Effector CD8-positive, alpha-beta T cell (primary cell): ENCODE data around the gene GPHA2.
A peak's percentile ranks its signal among the peaks of the same experiment; 100 is the strongest.

ENCODE experiments used
- DNase-seq: peaks from one replicate; lab custom pipeline; 2025; lab: John Stamatoyannopoulos, UW

GPHA2 gene

DNA sequence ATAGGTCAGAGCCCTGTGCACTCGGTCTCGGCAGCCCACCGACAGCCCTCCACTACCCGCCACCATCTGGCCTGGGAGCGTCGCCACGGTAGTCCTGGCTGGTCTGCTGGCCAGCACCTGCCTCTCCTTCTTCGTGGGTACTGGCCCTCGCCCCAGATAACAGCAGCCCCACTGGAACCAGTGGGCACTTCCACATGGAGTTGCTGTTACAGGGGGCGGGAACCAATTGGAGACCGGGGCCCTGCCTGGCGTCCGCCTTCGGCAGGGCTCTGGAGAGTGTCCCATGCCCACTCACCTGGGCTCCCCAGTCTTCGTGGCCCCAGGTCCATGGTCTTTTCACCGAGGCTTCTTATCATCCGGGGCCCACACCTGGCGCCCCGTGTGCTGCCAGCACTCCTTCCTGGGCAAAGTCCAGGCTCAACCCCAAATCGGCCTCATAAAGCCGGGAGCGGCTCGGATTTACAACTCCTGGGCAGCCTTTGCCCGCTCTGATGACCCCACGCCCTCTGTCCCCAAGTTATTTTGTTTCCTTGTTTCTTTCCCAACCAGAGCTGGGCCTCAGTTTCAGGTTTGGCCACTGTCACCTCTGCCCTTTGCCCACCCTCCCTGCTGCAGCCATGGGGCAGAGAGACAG is 44.4 kb downstream of the GPHA2 start:
- DNase-seq, result no peak

DNA sequence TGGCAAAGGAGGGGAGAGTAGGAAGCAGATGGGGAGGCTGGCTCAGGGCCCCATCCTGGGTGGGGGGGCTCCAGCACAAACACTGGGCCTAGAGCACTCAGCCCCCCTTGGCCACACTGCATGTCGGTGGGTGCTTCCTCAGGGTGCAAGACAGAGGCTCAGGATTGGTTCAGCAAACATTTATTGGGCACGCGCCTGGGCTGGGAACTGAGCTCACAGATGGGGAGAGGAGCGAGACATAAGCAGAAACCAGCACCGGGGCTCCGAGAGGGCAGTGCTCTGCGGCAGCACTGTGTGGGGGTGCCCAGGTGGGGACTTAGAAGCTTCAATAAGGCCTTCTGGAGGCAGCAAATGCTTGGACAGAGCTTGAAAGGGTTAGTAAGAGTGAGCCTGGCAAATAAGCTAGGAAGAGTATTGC is 45.2 kb downstream of the GPHA2 start:
- no peak for DNase-seq

DNA sequence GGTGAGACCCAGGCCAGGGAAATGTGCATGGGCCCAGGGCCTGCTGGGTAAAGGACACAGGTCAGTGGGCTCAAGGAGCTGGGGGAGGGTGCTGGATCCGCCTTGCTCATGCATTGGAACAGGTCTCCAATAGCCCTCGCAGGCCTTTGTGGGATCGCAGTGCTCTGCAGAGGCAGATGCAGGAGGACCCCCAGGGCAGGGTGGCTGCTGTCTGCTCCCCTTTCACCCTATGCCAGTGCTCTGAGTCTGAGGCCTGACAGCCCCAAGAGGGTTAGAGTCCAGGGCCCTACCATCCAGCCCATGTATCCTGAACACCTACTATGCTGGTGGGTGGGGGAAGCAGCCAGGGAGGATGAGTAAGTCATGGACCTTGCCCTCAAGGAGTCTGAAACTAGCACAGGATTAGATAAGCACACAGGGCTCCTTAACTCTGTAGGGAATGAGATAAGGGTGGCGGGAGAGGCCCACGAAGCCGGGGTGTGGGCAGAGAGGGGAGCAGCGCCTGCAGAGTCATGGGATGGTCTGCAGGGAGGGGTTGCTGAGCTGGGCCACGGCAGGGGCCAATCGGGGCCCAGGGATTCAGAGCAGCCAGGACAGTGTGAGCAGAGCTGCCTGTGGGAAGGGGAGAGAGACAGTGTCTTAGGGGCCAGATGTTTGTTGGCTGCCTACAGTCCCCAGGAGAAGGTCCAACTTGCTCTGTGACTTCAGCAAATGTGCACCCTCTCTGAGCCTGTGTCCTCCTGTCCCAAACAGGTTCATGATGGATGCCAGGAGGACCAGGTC is 46.8 kb downstream of the GPHA2 start:
- no peak for DNase-seq

DNA sequence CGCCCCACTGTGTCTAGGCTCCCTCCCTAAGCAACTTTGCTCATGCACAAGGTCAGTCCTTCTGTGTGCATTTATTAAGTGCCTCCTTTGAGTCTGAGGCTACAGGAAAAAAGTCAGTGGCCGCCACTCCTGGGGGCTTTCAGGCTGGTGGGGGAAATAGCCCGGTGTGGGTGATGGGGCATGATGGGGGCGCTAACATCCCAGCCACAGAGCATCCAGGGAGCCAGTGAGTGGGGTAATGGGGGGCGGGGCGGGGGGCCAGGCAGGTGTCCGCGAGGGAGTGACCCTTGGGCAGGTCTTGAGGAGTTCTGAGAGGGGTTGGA is 47.3 kb downstream of the GPHA2 start:
- no peak for DNase-seq

DNA sequence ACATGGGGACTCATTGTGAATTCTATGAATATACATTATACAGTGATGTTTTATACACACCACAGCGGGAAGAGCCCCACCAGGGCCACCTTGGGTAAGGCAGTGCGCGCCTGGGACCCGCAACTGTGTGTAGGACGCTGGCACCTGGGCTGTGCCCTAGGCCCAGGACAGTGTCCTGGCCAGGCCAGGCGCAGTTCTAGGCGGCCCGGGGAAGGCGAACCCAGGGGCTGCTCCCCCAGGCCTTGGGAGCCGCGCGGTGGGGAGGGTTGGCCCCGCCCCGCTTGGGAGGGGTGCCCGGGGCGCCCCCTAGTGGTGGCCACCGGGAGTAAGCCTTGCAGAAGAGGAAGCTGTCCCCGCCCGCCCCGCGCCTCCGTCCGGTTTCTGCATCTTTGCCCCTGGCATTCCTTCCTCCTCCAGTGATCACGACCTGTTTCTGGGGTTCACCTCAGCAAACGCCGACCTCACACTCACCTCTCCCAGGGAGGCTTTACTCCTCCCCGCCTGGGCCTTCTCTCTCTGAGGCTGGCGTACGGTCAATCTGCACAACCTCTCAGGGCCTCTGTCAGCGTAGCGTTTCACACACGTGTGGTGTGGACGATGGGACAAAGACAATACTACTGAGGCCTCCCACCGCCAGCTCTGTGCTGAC is 47.8 kb downstream of the GPHA2 start:
- DNase-seq, result peak; percentile 82

DNA sequence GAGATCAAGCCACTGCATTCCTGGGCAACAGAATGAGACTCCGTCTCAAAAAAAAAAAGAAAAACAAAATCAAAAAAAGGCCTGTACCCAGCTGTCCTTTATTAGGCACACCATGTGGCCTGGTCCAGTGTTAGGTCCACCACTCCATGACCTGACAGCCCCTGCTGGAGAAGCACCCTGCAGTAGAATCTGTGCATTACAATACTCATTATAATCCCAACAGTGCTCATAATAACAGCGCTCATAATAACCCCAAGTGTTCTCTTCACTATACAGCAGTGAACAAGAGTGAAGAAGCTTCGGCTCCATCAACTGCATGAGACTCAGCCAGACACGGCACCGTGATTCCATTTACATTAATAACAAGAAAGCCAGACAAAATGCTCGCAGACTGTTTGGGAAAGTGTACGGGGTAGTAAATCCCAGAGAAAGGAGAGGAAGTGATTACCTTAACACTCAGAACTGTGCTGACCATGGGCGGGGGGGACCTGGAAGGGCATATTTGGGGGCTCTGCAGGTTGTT is 48.4 kb downstream of the GPHA2 start:
- no peak for DNase-seq

DNA sequence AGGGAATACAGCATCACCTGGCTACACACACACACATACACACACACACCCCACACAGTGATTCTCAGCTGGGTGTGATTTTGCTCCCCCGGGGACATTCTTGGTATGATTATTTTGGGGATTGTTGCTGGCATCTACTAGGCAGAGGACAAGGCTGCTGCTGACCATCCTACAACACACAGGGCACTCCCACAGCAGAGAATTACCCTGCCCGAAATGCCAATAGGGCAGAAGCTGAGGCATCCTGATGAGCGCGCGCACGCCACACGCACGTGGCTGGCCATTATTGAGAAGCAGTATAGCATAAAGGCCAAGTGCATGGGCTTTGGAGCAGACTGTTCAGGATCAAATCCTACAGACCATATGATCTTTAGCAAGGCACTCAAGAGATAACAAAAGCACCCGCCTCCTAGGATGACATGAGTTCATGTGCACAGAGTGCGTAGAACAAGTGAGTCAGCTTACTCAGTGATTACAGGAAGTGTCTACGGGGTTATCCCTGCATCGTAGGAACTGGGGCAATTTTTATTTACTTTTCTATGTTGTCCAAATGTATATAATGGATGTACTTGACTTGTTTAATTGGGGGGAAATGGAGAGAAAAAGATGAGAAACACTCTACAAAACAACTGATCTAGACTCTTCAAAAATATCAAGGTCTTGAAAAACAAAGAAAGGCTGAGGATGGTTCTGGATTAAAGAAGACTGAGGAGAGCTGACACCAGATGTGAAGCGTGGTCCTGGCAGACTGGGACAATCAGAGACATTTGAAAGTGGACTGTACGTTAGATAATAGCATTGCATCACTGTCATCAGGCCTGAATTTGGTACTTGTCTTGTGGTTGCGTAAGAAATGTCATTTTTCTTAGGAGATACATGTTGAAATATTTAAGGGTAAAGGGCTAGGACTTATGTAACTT is 50.1 kb downstream of the GPHA2 start:
- no peak for DNase-seq
